Activated naive CD4-positive, alpha-beta T cell treated with anti-CD3 and anti-CD28 coated beads, Interleukin-2, amount 50 U/mL, for 72 hours (primary cell): ENCODE measurements around the gene BUB1. TPM values are rescaled to one million over a fixed set of nuclear protein-coding genes. Genes with fewer than 3 reads are reported as not detected.
"Not testable (repeated sequence)": the region's sequence is repeated elsewhere in the genome, so short reads cannot be mapped to it uniquely, and the experiment has no call there.

Source experiments
- ATAC-seq, 2 donors: fragments of 150-1000 bp; cut with Tn5 transposase; 2 replicates each; pipeline ENCODE4 v1.10.0; 2021; ENCODE audit warnings: mild to moderate bottlenecking in 2 of 2, moderate library complexity in 2 of 2
- DNase-seq, 2 donors: peaks; one replicate each; pipeline ENCODE4 v3.0.0; 2021 to 2022; ENCODE audit warnings: low spot score in 2 of 2
- H3K27ac Mint-ChIP-seq, 2 donors: one replicate each; pipeline ENCODE4 v1.8.0; 2022; ENCODE audit warnings: mild to moderate bottlenecking in 2 of 2, mixed read lengths in 2 of 2
- H3K36me3 Mint-ChIP-seq, 2 donors: one replicate each; pipeline ENCODE4 v1.8.0; 2022; ENCODE audit warnings: mixed read lengths in 2 of 2
- H3K9me3 Mint-ChIP-seq, 2 donors: one replicate each; pipeline ENCODE4 v1.8.0; 2022; ENCODE audit warnings: mixed read lengths in 2 of 2
- total RNA-seq, 2 donors: library from RNA; stranded (reverse); gene quantifications; one replicate each; pipeline ENCODE4 v1.2.3, GENCODE V29; 2022

The BUB1 gene
- total RNA-seq, 2 donors from 2014 or later = 94.7 to 143 TPM

- DNase-seq, H3K36me3 Mint-ChIP-seq, ATAC-seq, H3K9me3 Mint-ChIP-seq, H3K27ac Mint-ChIP-seq: not testable (repeated sequence)
These were observed 89.3 kb downstream of the BUB1 start for GRCh38 chr2:110588520-110588919.

Other genes with a start within 250 kb of the BUB1 start
- gene LIMS4, start 205.2 kb downstream of the BUB1 start, total RNA-seq = under 1 TPM; 0.41 to 0.62 TPM
- gene RGPD6, start 100.8 kb downstream of the BUB1 start, total RNA-seq = 10 to 100 TPM; 14.0 to 23.0 TPM
- gene ACOXL, start 54.5 kb upstream of the BUB1 start, total RNA-seq = under 1 TPM in 1 of 2 donors, not detected in 1; 0.16 TPM